HFF-Myc (cell line): Measurements from ENCODE around the gene TTLL12.

Experiments
- DNase-seq: peaks from one replicate; pipeline ENCODE4 v3.0.0-alpha.2; 2011; ENCODE audit warnings: low read depth; ENCODE audit errors: extremely low read depth
- H3K4me3 ChIP-seq: replicated peaks from 2 replicates; pipeline ENCODE4 v1.5.1; 2011; ENCODE audit warnings: low read depth, mild to moderate bottlenecking, control low read depth, low read length
- CTCF ChIP-seq: IDR thresholded peaks from 2 replicates; pipeline ENCODE4 v1.5.1; 2012; ENCODE audit warnings: mild to moderate bottlenecking, low read depth, low read length, control low read depth; ENCODE audit errors: missing control alignments

The TTLL12 gene

GRCh38 chr22:43230971-43231723, 44.2 kb upstream of the TTLL12 start:
- no peak overlapping the region for H3K4me3 ChIP-seq
- DNase-seq = peak; percentile 11
- TF ChIP-seq CTCF = peak; percentile 94

GRCh38 chr22:43230571-43230970, 43.6 kb upstream of the TTLL12 start:
- no peak overlapping the region for H3K4me3 ChIP-seq
- TF ChIP-seq CTCF = no peak
- DNase-seq = no peak

- DNase-seq = no peak
- H3K4me3 ChIP-seq = no peak overlapping the region
- TF ChIP-seq CTCF = no peak
These were observed 41.9 kb upstream of the TTLL12 start for GRCh38 chr22:43228863-43229262.

GRCh38 chr22:43228330-43228729, 41.4 kb upstream of the TTLL12 start:
- TF ChIP-seq CTCF = peak; percentile 61
- no peak overlapping the region for H3K4me3 ChIP-seq
- no peak for DNase-seq

GRCh38 chr22:43227239-43227630, 40.3 kb upstream of the TTLL12 start:
- TF ChIP-seq CTCF = no peak
- peak; percentile 11 for DNase-seq
- H3K4me3 ChIP-seq = no peak overlapping the region

- H3K4me3 ChIP-seq = no peak overlapping the region
- TF ChIP-seq CTCF = no peak
- no peak for DNase-seq
These were observed 39.7 kb upstream of the TTLL12 start for GRCh38 chr22:43226377-43227238.
